Endodermal cell (in vitro differentiated cells): ENCODE measurements around the gene EIF4G1. TPM values are rescaled to one million over a fixed set of nuclear protein-coding genes. Genes with fewer than 3 reads are reported as not detected.

ENCODE experiments used
- DNase-seq: peaks from one replicate; pipeline ENCODE4 v3.0.0-alpha.2; 2017
- H3K27ac ChIP-seq: 2 replicates; pipeline ENCODE4 v1.5.1; 2013; ENCODE audit warnings: mild to moderate bottlenecking, low read depth, low read length, moderate library complexity
- H3K27me3 ChIP-seq: 2 replicates; pipeline ENCODE4 v1.6.1; 2013; ENCODE audit warnings: mild to moderate bottlenecking, low read length, moderate library complexity; ENCODE audit not compliant: insufficient read depth, control insufficient read depth, poor library complexity, severe bottlenecking
- H3K36me3 ChIP-seq: 2 replicates; pipeline ENCODE4 v1.7.0; 2013; ENCODE audit warnings: mild to moderate bottlenecking, low read length, moderate library complexity; ENCODE audit not compliant: control insufficient read depth, insufficient read depth
- H3K4me1 ChIP-seq: one replicate; pipeline ENCODE4 v1.7.0; 2013; ENCODE audit warnings: low read length; ENCODE audit not compliant: control insufficient read depth, insufficient read depth
- H3K4me3 ChIP-seq: 2 replicates; pipeline ENCODE4 v1.5.1; 2013; ENCODE audit warnings: mild to moderate bottlenecking, low read length, moderate library complexity
- H3K9ac ChIP-seq: 2 replicates; pipeline ENCODE4 v1.6.1; 2013; ENCODE audit warnings: mild to moderate bottlenecking, low read length, moderate library complexity; ENCODE audit not compliant: poor library complexity, severe bottlenecking; ENCODE audit errors: extremely low read depth
- H3K9me3 ChIP-seq: 2 replicates; pipeline ENCODE4 v1.6.1; 2013; ENCODE audit warnings: mild to moderate bottlenecking, low read length, moderate library complexity; ENCODE audit not compliant: control insufficient read depth
- H3K27ac Mint-ChIP-seq: 2 replicates; pipeline ENCODE4 v1.8.0; 2020; ENCODE audit warnings: mixed read lengths
- H3K27me3 Mint-ChIP-seq: 2 replicates; pipeline ENCODE4 v1.8.0; 2021; ENCODE audit warnings: mild to moderate bottlenecking, mixed read lengths; ENCODE audit not compliant: insufficient read depth
- H3K36me3 Mint-ChIP-seq: 2 replicates; pipeline ENCODE4 v1.8.0; 2020; ENCODE audit warnings: low read depth, mixed read lengths
- H3K4me1 Mint-ChIP-seq: 2 replicates; pipeline ENCODE4 v1.8.0; 2020; ENCODE audit warnings: mixed read lengths
- H3K4me3 Mint-ChIP-seq: 2 replicates; pipeline ENCODE4 v1.8.0; 2020; ENCODE audit warnings: mild to moderate bottlenecking, moderate library complexity, mixed read lengths
- H3K9me3 Mint-ChIP-seq: 2 replicates; pipeline ENCODE4 v1.8.0; 2020; ENCODE audit warnings: mild to moderate bottlenecking, mixed read lengths
- WGBS, 2 experiments: methylation state at CpG; one replicate each; pipeline versions ENCODE4 v1.1.5 to v1.1.7; 2013; ENCODE audit warnings: missing lambda C conversion rate in 2 of 2, mixed read lengths in 1 of 2; ENCODE audit not compliant: insufficient coverage in 1 of 2, insufficient read length in 1 of 2; 5-methylcytosine and 5-hydroxymethylcytosine counted together
- total RNA-seq, 2 donors: library from RNA; stranded (reverse); fragmentation: NEBNext Ultra II Directional in 1 of 2; extraction: Animal tissue kit (Norgen Biotek cat#: 25700) in 1 of 2; gene quantifications; 2 replicates in 1 of 2; 3 replicates in 1 of 2; pipeline ENCODE4 v1.2.1, GENCODE V29; 2021
- TF ChIP-seq, protein P1 (sequence below): fragments of 200-600 bp; sonication (generic); conservative IDR thresholded peaks from 2 replicates; pipeline ENCODE4 v1.5.0; 2021; ENCODE audit warnings: antibody characterized with exemption, mild to moderate bottlenecking

Gene EIF4G1
- total RNA-seq, 2 donors from 2014 or later = 408 to 475 TPM

DNA sequence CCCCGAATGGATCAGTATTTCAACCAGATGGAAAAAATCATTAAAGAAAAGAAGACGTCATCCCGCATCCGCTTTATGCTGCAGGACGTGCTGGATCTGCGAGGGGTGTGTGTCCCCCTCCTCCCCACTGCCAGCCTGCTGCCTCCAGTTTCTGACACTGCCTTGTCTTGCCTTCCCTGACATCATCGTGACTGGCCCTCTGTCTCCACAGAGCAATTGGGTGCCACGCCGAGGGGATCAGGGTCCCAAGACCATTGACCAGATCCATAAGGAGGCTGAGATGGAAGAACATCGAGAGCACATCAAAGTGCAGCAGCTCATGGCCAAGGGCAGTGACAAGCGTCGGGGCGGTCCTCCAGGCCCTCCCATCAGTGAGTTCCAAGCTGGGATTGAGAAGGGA lies 10.9 kb downstream of the EIF4G1 start:
- H3K27me3 Mint-ChIP-seq = no peaks in the 10 kb centered on the region
- H3K9me3 ChIP-seq = no peaks in the 10 kb centered on the region
- H3K36me3 ChIP-seq = peaks cover 100% of the 10 kb centered on the region
- peaks cover 96% of the 10 kb centered on the region for H3K36me3 Mint-ChIP-seq
- no peak overlapping the region for H3K9ac ChIP-seq
- H3K4me3 ChIP-seq = no peak overlapping the region
- TF ChIP-seq, protein P1, sequence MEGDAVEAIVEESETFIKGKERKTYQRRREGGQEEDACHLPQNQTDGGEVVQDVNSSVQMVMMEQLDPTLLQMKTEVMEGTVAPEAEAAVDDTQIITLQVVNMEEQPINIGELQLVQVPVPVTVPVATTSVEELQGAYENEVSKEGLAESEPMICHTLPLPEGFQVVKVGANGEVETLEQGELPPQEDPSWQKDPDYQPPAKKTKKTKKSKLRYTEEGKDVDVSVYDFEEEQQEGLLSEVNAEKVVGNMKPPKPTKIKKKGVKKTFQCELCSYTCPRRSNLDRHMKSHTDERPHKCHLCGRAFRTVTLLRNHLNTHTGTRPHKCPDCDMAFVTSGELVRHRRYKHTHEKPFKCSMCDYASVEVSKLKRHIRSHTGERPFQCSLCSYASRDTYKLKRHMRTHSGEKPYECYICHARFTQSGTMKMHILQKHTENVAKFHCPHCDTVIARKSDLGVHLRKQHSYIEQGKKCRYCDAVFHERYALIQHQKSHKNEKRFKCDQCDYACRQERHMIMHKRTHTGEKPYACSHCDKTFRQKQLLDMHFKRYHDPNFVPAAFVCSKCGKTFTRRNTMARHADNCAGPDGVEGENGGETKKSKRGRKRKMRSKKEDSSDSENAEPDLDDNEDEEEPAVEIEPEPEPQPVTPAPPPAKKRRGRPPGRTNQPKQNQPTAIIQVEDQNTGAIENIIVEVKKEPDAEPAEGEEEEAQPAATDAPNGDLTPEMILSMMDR = no peak
- no peak overlapping the region for H3K27ac ChIP-seq
- H3K9me3 Mint-ChIP-seq = no peaks in the 10 kb centered on the region
- WGBS, 2 experiments = 95 to 100% methylated on average over 8 to 13 of the region's 13 CpGs
- H3K27me3 ChIP-seq = no peaks in the 10 kb centered on the region
- no peak overlapping the region for H3K4me3 Mint-ChIP-seq
- no peaks in the 10 kb centered on the region for H3K4me1 Mint-ChIP-seq
- H3K4me1 ChIP-seq = no peaks in the 10 kb centered on the region
- DNase-seq = no peak
- H3K27ac Mint-ChIP-seq = no peak overlapping the region

DNA sequence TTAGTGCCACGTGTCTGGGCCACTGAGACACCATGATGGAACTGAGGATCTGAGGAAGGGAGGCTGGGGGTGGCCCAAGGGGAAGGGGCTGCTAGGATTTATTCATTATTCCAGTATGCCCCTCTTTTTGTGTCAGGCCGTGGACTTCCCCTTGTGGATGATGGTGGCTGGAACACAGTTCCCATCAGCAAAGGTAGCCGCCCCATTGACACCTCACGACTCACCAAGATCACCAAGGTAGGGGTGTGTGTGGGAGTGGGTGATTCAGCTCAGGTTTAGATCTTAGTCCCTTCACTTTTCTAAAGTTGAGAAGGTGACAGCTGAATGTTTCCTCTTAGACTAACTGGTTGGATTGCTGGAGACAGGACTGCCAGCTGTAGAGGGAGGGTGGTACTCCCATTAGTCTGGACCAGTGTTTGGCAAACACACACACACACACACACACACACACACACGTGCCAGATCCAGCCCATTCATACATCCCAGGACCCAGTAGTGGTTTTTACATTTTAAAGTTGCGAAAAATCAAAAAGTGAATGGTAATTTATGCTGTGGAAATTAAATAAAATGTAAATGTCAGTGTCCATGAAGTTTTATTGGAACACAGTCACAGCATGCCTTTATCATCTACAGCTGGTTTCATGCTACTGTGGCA lies 11.4 kb downstream of the EIF4G1 start:
- 94 to 95% methylated on average over 2 to 6 of the region's 6 CpGs for WGBS, 2 experiments
- Mint-ChIP-seq H3K36me3 (peaks cover 95% of the 10 kb centered on the region), H3K27ac (no peak overlapping the region), H3K27me3 (no peaks in the 10 kb centered on the region), H3K4me1 (no peaks in the 10 kb centered on the region), H3K9me3 (no peaks in the 10 kb centered on the region), H3K4me3 (no peak overlapping the region)
- H3K27me3 ChIP-seq = no peaks in the 10 kb centered on the region
- H3K4me1 ChIP-seq = no peaks in the 10 kb centered on the region
- H3K9ac ChIP-seq = no peak overlapping the region
- H3K9me3 ChIP-seq = no peaks in the 10 kb centered on the region
- DNase-seq = no peak
- no peak overlapping the region for H3K4me3 ChIP-seq
- peaks cover 98% of the 10 kb centered on the region for H3K36me3 ChIP-seq
- TF ChIP-seq, protein P1 = no peak
- H3K27ac ChIP-seq = no peak overlapping the region

DNA sequence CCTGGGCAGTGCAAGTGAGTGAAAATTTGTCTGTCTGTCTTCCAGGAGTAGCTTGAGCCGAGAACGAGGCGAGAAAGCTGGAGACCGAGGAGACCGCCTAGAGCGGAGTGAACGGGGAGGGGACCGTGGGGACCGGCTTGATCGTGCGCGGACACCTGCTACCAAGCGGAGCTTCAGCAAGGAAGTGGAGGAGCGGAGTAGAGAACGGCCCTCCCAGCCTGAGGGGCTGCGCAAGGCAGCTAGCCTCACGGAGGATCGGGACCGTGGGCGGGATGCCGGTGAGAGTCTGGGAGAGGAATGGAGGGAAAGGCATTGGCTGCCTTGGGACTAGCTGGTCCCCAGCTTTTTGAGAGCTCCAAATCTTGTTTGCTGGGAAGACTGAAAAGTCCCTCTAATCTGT lies 12.8 kb downstream of the EIF4G1 start:
- no peaks in the 10 kb centered on the region for H3K9me3 Mint-ChIP-seq

More for the DNA sequence above, 12.8 kb downstream of the EIF4G1 start:
- no peak for DNase-seq
- Histone ChIP-seq H3K9me3 (no peaks in the 10 kb centered on the region), H3K27me3 (no peaks in the 10 kb centered on the region), H3K4me3 (no peak overlapping the region), H3K36me3 (peaks cover 98% of the 10 kb centered on the region), H3K4me1 (no peaks in the 10 kb centered on the region), H3K27ac (no peak overlapping the region), H3K9ac (no peak overlapping the region)
- H3K4me3 Mint-ChIP-seq = no peak overlapping the region
- H3K36me3 Mint-ChIP-seq = peaks cover 95% of the 10 kb centered on the region
- H3K4me1 Mint-ChIP-seq = no peaks in the 10 kb centered on the region
- peak overlapping the region; percentile 7 for H3K27ac Mint-ChIP-seq
- 98% methylated on average over 18 to 21 of the region's 21 CpGs for WGBS, 2 experiments
- TF ChIP-seq, protein P1 = no peak
- no peaks in the 10 kb centered on the region for H3K27me3 Mint-ChIP-seq
